HG03064 (cell line): Measurements from ENCODE around the gene LIMCH1.

Source experiments
- ATAC-seq: cut with Tn5 transposase; IDR thresholded peaks from one replicate; pipeline ENCODE4 v1.9.1; 2021; ENCODE audit warnings: low read depth; ENCODE audit not compliant: unreplicated experiment

The LIMCH1 gene

GRCh38 chr4:41530741-41531140 lies 7.2 kb upstream of the LIMCH1 start:
- ATAC-seq = no peak

- ATAC-seq = no peak
Observed at GRCh38 chr4:41532336-41532735, 5.6 kb upstream of the LIMCH1 start.

GRCh38 chr4:41532882-41533281 lies 5.1 kb upstream of the LIMCH1 start:
- ATAC-seq = no peak

GRCh38 chr4:41533680-41534079 lies 4.3 kb upstream of the LIMCH1 start:
- ATAC-seq = no peak

- no peak for ATAC-seq
Observed at GRCh38 chr4:41534404-41534803, 3.6 kb upstream of the LIMCH1 start.

GRCh38 chr4:41535911-41536371 lies 2.0 kb upstream of the LIMCH1 start:
- ATAC-seq = no peak

- no peak for ATAC-seq
Observed at GRCh38 chr4:41537292-41537890, 566 bp upstream of the LIMCH1 start.

- ATAC-seq = no peak
Observed at GRCh38 chr4:41538887-41539498, 1.0 kb downstream of the LIMCH1 start.

GRCh38 chr4:41539711-41540110 lies 1.8 kb downstream of the LIMCH1 start:
- no peak for ATAC-seq

GRCh38 chr4:41540687-41541086 lies 2.7 kb downstream of the LIMCH1 start:
- no peak for ATAC-seq

- ATAC-seq = no peak
Observed at GRCh38 chr4:41541687-41542094, 3.7 kb downstream of the LIMCH1 start.

- no peak for ATAC-seq
Observed at GRCh38 chr4:41542526-41543275, 4.7 kb downstream of the LIMCH1 start.

GRCh38 chr4:41545238-41545637 lies 7.3 kb downstream of the LIMCH1 start:
- no peak for ATAC-seq

GRCh38 chr4:41546638-41547037 lies 8.7 kb downstream of the LIMCH1 start:
- ATAC-seq = no peak

GRCh38 chr4:41548305-41548880 lies 10.4 kb downstream of the LIMCH1 start:
- ATAC-seq = no peak

- no peak for ATAC-seq
Observed at GRCh38 chr4:41549478-41549877, 11.5 kb downstream of the LIMCH1 start.

GRCh38 chr4:41550308-41550707 lies 12.4 kb downstream of the LIMCH1 start:
- no peak for ATAC-seq

- no peak for ATAC-seq
Observed at GRCh38 chr4:41551536-41551935, 13.6 kb downstream of the LIMCH1 start.

GRCh38 chr4:41554905-41555304 lies 16.9 kb downstream of the LIMCH1 start:
- ATAC-seq = no peak

GRCh38 chr4:41556526-41556925 lies 18.6 kb downstream of the LIMCH1 start:
- ATAC-seq = no peak

- no peak for ATAC-seq
Observed at GRCh38 chr4:41559940-41560516, 22.1 kb downstream of the LIMCH1 start.
